SH-SY5Y (cell line): Measurements from ENCODE around the gene CLPSL1.

Experiments
- GATA2 ChIP-seq: IDR thresholded peaks from 2 replicates; pipeline ENCODE4 v1.6.1; 2011; ENCODE audit warnings: mild to moderate bottlenecking, low read depth, low read length
- GATA3 ChIP-seq: IDR thresholded peaks from 2 replicates; pipeline ENCODE4 v1.6.1; 2011; ENCODE audit warnings: low read depth, mild to moderate bottlenecking, low read length, moderate library complexity

Gene CLPSL1

GRCh38 chr6:35797837-35798526 lies 17.2 kb downstream of the CLPSL1 start:
- TF ChIP-seq GATA2 (no peak), GATA3 (no peak)

GRCh38 chr6:35798706-35799105 lies 17.9 kb downstream of the CLPSL1 start:
- no peak for TF ChIP-seq GATA2
- TF ChIP-seq GATA3, result no peak

DNA sequence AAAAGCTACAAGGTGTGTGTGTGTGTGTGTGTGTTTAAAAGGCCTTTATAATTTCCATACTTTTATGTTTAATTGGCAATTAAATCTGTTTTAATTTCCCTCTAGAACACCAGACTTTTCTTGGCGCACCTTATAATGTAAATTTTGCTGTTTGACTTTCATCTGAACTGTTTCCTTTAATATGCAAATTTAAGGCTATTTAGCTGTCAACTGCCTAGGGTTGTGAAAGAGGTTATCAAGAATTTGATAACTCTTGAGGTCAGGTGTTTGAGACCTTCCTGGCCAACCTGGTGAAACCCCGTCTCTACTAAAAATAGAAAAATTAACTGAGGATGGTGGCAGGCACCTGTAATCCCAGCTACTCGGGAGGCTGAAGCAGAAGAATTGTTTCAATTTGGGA lies 20.3 kb downstream of the CLPSL1 start:
- TF ChIP-seq GATA3 (no peak), GATA2 (no peak)

DNA sequence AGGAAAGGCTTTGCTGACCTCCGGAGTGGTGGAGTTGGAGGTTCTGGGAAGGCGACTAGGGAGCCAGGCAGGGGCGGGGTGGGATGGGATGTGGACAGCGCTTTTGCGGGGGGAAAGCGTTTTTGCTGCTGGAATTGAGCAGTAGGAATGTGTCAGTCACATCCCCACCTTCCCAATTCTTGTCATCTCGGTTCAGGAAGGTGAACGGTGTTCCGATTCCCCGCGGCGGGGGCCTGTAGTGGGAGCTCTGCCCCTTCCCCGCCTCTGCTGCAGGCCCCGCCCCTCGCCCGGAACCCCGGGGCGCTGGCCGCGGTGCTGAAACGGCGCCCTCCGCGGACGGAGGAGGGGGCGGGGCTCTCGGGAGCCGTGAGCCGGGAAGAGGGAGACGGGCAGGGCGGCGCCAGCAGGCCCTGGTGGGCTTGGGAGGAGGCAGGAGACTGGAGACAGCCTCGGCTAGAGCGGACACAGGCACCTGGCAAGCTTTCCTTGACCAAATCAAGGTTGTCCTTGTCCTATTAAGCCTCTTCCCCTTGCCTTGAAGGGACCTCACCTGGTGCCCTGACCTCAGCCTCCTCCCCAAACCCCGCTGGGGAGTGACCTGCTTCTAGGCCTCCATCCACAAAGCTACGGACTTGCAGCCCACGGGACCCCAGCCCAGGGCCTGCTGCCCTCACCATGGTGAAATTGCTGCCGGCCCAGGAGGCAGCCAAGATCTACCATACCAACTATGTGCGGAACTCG lies 24.3 kb downstream of the CLPSL1 start, which contains the start of gene LHFPL5:
Gene LHFPL5 (plus strand): TSS at position 357 of the 741 bp plus-strand sequence. CDS start 319 bp downstream, at position 676.
- TF ChIP-seq GATA2 (no peak), GATA3 (no peak)

DNA sequence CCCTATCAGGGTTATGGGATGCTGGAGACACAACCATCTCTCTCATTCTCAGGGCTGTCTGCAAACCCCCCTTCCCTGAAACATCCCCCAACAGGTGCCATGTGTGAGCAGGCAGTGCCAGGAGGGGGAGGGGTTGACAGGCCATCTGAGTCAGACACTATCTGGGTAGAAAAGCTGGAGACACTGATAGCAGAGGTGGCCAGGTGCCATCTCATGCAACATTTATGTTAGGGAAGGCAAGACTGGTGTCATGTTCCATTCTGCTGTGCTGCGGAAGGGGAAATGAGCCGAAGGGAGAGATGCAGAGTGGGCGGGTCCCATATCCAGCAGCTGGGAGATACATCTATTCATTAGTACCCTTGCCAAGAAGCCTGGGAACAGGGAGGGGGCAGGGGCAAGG lies 27.9 kb downstream of the CLPSL1 start:
- TF ChIP-seq GATA2, result no peak
- TF ChIP-seq GATA3, result no peak

GRCh38 chr6:35809809-35810208 lies 29.0 kb downstream of the CLPSL1 start:
- TF ChIP-seq GATA3 (no peak), GATA2 (no peak)

GRCh38 chr6:35810971-35811698 lies 30.3 kb downstream of the CLPSL1 start:
- no peak for TF ChIP-seq GATA3
- TF ChIP-seq GATA2, result no peak

DNA sequence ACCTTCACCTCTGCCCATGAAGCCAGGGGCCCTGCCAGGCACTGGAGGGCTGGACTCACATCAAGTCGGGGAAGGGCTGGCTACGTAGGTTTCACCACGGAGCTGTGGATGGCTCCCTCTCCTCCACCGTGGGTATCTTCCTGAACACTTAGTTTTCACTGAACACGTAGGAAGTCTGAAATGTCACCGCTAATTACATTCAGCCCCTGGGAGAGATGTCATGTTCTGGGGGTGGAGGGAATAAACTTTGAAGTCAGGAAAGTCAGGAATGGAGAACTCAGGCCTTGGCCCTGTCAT lies 30.8 kb downstream of the CLPSL1 start:
- TF ChIP-seq GATA3 (no peak), GATA2 (no peak)

- TF ChIP-seq GATA2 (no peak), GATA3 (no peak)
Observed at GRCh38 chr6:35817515-35817914, 36.7 kb downstream of the CLPSL1 start.

DNA sequence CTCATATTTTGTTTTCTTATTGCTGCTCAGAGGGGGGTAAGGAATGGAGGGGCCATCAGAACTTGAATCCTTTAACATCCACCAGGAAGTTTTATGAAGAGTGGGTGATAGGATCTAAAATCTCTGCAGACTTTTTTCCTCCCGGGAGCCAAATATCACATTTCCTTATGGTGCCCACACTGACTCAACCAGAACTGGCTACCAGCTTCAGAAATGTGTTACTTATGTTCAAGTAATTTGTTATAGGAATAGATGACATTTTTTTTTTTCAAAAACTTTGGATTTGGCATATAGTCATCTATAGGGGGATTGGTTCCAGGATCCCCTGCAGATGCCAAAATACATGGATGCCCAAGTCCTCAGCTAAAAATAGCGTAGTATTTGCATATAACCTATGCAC lies 42.8 kb downstream of the CLPSL1 start:
- TF ChIP-seq GATA2 (no peak), GATA3 (no peak)

DNA sequence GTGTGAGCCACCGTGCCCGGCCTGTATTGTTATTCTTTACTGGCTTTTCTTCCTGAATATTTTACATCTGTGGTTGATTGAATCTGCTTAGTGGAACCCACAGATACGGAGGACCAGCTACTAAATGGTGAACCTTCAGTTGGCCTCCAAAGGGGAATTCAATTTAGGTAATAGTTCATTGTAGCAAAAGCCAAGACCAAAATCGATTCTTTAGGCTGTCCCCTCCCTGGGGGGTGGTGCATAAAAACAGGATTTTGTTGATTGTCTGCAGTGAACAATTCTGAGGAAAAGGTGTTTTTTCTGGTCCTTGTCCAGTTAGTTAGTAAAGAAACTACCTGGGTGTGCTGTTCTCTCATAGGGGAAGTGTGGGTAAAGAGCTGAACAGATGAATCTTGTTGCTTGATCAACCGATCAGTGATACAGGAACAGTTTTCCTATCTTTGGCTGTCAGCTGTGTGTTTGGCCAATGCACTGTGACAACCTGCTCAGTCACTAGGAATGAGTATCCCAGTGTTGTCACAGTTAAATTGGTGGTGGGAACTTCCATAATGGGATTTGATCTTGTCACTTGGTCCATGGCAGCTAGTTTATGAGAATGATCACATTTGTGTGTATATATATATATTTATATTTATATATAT lies 43.9 kb downstream of the CLPSL1 start:
- TF ChIP-seq GATA2 (no peak), GATA3 (no peak)

DNA sequence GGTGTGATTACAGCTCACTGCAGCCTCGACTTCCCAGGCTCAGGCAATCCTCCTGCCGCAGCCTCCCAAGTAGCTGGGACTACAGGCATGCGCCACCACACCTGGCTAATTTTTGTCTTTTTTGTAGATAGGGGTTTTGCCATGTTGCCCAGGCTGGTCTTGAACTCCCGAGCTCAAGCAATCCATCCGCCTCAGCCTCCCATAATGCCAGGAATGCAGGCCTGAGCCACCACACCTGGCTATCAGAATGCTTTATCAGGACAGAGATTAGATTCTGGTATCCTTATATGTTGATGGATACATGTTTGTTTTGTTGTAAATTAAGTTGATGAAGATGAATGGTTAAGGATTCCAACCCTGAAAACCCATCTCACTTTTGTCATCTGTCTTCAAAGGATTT lies 48.5 kb downstream of the CLPSL1 start:
- TF ChIP-seq GATA3 (no peak), GATA2 (no peak)

GRCh38 chr6:35831257-35832007 lies 50.6 kb downstream of the CLPSL1 start:
- no peak for TF ChIP-seq GATA2
- no peak for TF ChIP-seq GATA3
